ENCODE results near the gene RPS26. TPM values are rescaled to one million over a fixed set of nuclear protein-coding genes. Genes with fewer than 3 reads are reported as not detected.

Gene RPS26
- total RNA-seq, 2 experiments from 2014 or later, result 118 to 126 TPM

DNA sequence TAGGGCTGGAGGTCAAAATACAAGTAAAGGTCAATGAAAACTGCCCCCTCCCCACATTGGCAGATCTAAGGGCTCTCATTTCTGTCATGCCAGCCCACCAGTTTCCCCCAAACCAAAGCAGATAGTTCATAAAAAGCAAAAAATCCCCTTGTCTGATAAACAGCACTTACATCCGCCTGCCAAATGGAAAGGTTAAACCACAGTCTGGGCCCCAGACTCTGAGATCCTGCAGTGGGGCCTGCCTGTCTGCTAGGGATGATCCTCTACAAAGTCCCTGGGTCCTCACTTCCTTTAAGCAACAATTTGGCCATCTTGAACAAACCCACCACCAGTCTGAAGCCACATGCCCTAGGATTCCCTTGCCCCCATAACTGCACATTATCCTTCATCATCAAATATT is 9.7 kb upstream of the RPS26 start:
- ChIA-PET POLR2A (interaction anchor here (1.7 kb wide), 1 partner anchor 58 kb away, joined by 4 read pairs; the partner anchor contains the start of gene RAB5B), CTCF (no interaction called here)
- ATAC-seq (ENCODE audit: poor library complexity), result peak; percentile 76
- Histone ChIP-seq H3K9me3 (ENCODE audit: control insufficient read depth in 1 of 2, insufficient read depth in 1 of 2, low read length in 2 of 2) (no peaks in the 10 kb centered on the region), H3K36me3 (ENCODE audit: insufficient read depth, low read length) (peaks cover 40% of the 10 kb centered on the region), H3K27me3 (ENCODE audit: control insufficient read depth in 1 of 2, insufficient read depth in 2 of 2, low read length in 2 of 2) (no peaks in the 10 kb centered on the region), H3K27ac (ENCODE audit: low read depth in 1 of 2, low read length in 2 of 2) (peak overlapping the region in 1 of 2 donors; percentile 44), H3K4me1 (ENCODE audit: insufficient read depth, low read length) (peaks cover 27% of the 10 kb centered on the region), H3K4me3 (ENCODE audit: low read length) (no peak overlapping the region)
- no peaks in the 10 kb centered on the region for H3K27me3 Mint-ChIP-seq
- H3K27ac Mint-ChIP-seq, result peak overlapping the region; percentile 87
- peak in 5 of 14 experiments; percentile 10 to 50 (median 43) for DNase-seq
- peak overlapping the region; percentile 12 for H3K4me3 Mint-ChIP-seq
- no peaks in the 10 kb centered on the region for H3K9me3 Mint-ChIP-seq
- intact Hi-C loops (cut with DNase I, micrococcal nuclease), result no loop called here
- H3K36me3 Mint-ChIP-seq (ENCODE audit: low read depth), result peaks cover 68% of the 10 kb centered on the region
- TF ChIP-seq, protein P1, sequence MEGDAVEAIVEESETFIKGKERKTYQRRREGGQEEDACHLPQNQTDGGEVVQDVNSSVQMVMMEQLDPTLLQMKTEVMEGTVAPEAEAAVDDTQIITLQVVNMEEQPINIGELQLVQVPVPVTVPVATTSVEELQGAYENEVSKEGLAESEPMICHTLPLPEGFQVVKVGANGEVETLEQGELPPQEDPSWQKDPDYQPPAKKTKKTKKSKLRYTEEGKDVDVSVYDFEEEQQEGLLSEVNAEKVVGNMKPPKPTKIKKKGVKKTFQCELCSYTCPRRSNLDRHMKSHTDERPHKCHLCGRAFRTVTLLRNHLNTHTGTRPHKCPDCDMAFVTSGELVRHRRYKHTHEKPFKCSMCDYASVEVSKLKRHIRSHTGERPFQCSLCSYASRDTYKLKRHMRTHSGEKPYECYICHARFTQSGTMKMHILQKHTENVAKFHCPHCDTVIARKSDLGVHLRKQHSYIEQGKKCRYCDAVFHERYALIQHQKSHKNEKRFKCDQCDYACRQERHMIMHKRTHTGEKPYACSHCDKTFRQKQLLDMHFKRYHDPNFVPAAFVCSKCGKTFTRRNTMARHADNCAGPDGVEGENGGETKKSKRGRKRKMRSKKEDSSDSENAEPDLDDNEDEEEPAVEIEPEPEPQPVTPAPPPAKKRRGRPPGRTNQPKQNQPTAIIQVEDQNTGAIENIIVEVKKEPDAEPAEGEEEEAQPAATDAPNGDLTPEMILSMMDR (IDR thresholded peaks at IDR 0.05), result no peak
- H3K4me1 Mint-ChIP-seq (ENCODE audit: low read depth), result peaks cover 27% of the 10 kb centered on the region

DNA sequence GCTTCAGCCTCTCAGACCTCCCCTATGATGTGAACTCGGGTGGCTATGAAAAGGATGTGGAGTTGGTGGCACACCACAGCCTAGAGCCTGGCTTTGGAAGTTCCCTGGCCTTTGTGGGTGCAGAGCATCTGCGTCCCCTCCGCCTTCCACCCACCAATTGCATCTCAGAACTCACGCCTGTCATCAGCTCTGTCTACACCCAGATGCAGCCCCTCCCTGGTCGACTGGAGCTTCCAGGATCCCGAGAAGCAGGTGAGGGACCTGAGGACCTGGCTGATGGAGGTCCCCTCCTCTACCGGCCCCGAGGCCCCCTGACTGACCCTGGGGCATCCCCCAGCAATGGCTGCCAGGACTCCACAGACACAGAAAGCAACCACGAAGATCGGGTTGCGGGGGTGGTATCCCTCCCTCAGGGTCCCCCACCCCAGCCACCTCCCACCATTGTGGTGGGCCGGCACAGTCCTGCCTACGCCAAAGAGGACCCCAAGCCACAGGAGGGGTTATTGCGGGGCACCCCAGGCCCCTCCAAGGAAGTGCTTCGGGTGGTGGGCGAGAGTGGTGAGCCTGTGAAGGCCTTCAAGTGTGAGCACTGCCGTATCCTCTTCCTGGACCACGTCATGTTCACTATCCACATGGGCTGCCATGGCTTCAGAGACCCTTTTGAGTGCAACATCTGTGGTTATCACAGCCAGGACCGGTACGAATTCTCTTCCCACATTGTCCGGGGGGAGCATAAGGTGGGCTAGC is 7.0 kb upstream of the RPS26 start:
- TF ChIP-seq, protein P1 (IDR thresholded peaks at IDR 0.05), result no peak
- Mint-ChIP-seq H3K9me3 (no peaks in the 10 kb centered on the region), H3K4me3 (no peak overlapping the region), H3K27me3 (no peaks in the 10 kb centered on the region), H3K36me3 (ENCODE audit: low read depth) (peaks cover 47% of the 10 kb centered on the region), H3K27ac (peak overlapping the region; percentile 76), H3K4me1 (ENCODE audit: low read depth) (peaks cover 30% of the 10 kb centered on the region)
- peaks cover 22% of the 10 kb centered on the region for H3K4me1 ChIP-seq (ENCODE audit: insufficient read depth, low read length)
- H3K4me3 ChIP-seq (ENCODE audit: low read length), result no peak overlapping the region
- no peak overlapping the region for H3K27ac ChIP-seq (ENCODE audit: low read depth in 1 of 2, low read length in 2 of 2)
- ATAC-seq (ENCODE audit: poor library complexity) (peak; percentile 33), DNase-seq (peak in 2 of 14 experiments; percentile 54 to 60)
- no peaks in the 10 kb centered on the region for H3K27me3 ChIP-seq (ENCODE audit: control insufficient read depth in 1 of 2, insufficient read depth in 2 of 2, low read length in 2 of 2)
- H3K36me3 ChIP-seq (ENCODE audit: insufficient read depth, low read length), result peaks cover 25% of the 10 kb centered on the region
- intact Hi-C loops (cut with DNase I, micrococcal nuclease), result no loop called here
- POLR2A ChIA-PET, result no interaction called here
- CTCF ChIA-PET, result interaction anchor here (1.0 kb wide), 1 partner anchor 29 kb away, joined by 3 read pairs; no protein-coding TSS in a partner anchor
- H3K9me3 ChIP-seq (ENCODE audit: control insufficient read depth in 1 of 2, insufficient read depth in 1 of 2, low read length in 2 of 2), result no peaks in the 10 kb centered on the region

DNA sequence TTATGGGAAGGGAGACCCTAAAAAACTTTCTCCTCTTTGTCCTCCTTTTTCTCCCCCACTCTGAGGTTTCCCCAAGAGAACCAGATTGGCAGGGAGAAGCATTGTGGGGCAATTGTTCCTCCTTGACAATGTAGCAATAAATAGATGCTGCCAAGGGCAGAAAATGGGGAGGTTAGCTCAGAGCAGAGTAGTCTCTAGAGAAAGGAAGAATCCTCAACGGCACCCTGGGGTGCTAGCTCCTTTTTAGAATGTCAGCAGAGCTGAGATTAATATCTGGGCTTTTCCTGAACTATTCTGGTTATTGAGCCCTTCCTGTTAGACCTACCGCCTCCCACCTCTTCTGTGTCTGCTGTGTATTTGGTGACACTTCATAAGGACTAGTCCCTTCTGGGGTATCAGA is 4.6 kb upstream of the RPS26 start:
- no peaks in the 10 kb centered on the region for H3K27me3 Mint-ChIP-seq
- ChIA-PET CTCF (interaction anchor here (1.3 kb wide), 2 partner anchors 10 to 16 kb away, joined by 4 to 6 read pairs; partner anchors contain the start of gene IKZF4), POLR2A (no interaction called here)
- H3K9me3 Mint-ChIP-seq, result no peaks in the 10 kb centered on the region
- H3K9me3 ChIP-seq (ENCODE audit: control insufficient read depth in 1 of 2, insufficient read depth in 1 of 2, low read length in 2 of 2), result no peaks in the 10 kb centered on the region
- peak overlapping the region in 1 of 2 donors; percentile 29 for H3K27ac ChIP-seq (ENCODE audit: low read depth in 1 of 2, low read length in 2 of 2)
- intact Hi-C loops (cut with DNase I, micrococcal nuclease), result no loop called here
- ATAC-seq (ENCODE audit: poor library complexity), result no peak
- H3K4me3 Mint-ChIP-seq, result no peak overlapping the region
- TF ChIP-seq, protein P1 (IDR thresholded peaks at IDR 0.05), result no peak
- peaks cover 28% of the 10 kb centered on the region for H3K4me1 ChIP-seq (ENCODE audit: insufficient read depth, low read length)
- H3K36me3 Mint-ChIP-seq (ENCODE audit: low read depth), result peaks cover 42% of the 10 kb centered on the region
- H3K4me1 Mint-ChIP-seq (ENCODE audit: low read depth), result peaks cover 39% of the 10 kb centered on the region
- H3K27me3 ChIP-seq (ENCODE audit: control insufficient read depth in 1 of 2, insufficient read depth in 2 of 2, low read length in 2 of 2), result no peaks in the 10 kb centered on the region
- no peak for DNase-seq
- no peak overlapping the region for H3K27ac Mint-ChIP-seq
- H3K4me3 ChIP-seq (ENCODE audit: low read length), result no peak overlapping the region
- H3K36me3 ChIP-seq (ENCODE audit: insufficient read depth, low read length), result peaks cover 23% of the 10 kb centered on the region

All from CD4-positive, alpha-beta T cell (primary cell).